NCI-H1417 treated with DMSO at 0.1 percent for 48 hours (cell line): ENCODE results near the gene CDCA4.

Source experiments
- DNase-seq: peaks from one replicate; lab custom pipeline; 2025; lab: John Stamatoyannopoulos, UW

Gene CDCA4

DNA sequence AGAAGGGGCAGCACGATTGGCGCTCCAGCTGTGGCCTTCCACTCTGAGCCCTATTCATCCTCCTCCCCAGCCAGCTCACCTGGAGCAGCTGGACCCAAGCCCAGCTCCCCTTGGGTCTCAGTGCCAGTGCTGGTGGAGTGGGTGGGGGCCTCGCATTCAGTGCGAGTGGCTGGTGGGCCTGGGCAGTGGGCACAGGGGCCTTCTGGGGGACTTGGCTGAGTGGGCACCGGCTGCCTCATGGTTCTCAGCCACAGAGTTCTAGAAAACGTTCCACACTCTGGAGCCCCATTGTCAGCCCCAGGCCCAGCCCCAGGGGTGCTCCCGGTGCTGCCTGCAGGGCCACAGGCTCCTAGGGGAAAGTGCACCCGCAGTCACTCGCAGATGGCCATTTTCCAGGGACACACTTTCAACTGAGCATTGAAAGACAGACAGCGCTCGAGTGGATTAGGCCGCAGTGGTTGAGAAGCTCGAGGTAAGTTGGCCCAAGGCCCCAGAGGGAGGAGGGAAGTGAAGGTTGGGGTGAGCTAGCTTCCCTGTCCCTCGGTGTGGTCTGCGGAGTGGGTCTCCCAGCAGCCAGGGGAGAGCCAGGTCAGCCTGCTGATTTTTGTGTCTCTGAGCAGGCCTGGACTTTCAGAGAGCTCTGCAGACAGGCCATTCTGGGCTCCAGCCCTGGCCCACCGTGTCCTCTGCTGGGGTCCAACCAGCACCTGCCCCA, 31.5 kb downstream of the CDCA4 start:
- DNase-seq: no peak

DNA sequence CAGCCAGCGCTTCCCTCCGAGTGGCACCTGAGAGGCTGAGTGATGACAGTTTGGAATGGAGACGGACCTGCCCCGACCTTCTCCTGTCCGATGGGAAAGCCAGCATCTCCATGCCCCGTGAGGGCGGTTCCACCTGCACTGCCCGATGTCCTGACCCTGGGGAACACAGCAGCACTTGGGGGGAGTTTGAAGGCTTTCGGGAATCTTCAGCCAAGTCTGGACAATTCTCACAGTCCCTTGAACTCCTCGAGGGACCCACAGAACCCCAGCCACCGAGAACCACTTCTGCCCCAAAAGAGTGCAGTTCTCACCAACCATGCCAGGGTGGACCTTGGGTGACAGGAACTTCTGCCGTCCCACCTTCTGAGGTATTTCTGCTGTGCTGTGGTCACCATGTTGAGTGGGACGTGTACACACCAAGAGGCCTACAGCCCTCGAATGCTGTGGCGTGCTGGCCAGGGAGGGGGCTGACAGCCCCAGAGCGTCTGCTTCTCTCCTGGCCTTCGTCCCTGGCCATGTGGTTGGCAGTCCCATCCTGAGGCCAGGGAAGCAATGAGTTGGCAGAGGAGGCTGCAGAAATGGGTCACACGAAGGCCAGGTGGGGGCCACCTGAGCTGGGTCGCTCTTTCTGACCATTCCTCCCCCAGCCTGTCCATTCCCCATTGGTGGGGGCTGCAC, 34.3 kb downstream of the CDCA4 start:
- no peak for DNase-seq

- DNase-seq: peak; percentile 20
These were observed 35.0 kb downstream of the CDCA4 start, which contains the start of gene CLBA1 for GRCh38 chr14:104985675-104986486. Gene CLBA1, plus strand, starts transcription at chr14:104985788. Its CDS starts 644 bp downstream, at chr14:104986432.

- DNase-seq: no peak
These were observed 36.6 kb downstream of the CDCA4 start for GRCh38 chr14:104984056-104984894.

- DNase-seq: no peak
These were observed 37.6 kb downstream of the CDCA4 start for GRCh38 chr14:104983231-104983721.

- DNase-seq: no peak
These were observed 38.2 kb downstream of the CDCA4 start for GRCh38 chr14:104982548-104983230.

DNA sequence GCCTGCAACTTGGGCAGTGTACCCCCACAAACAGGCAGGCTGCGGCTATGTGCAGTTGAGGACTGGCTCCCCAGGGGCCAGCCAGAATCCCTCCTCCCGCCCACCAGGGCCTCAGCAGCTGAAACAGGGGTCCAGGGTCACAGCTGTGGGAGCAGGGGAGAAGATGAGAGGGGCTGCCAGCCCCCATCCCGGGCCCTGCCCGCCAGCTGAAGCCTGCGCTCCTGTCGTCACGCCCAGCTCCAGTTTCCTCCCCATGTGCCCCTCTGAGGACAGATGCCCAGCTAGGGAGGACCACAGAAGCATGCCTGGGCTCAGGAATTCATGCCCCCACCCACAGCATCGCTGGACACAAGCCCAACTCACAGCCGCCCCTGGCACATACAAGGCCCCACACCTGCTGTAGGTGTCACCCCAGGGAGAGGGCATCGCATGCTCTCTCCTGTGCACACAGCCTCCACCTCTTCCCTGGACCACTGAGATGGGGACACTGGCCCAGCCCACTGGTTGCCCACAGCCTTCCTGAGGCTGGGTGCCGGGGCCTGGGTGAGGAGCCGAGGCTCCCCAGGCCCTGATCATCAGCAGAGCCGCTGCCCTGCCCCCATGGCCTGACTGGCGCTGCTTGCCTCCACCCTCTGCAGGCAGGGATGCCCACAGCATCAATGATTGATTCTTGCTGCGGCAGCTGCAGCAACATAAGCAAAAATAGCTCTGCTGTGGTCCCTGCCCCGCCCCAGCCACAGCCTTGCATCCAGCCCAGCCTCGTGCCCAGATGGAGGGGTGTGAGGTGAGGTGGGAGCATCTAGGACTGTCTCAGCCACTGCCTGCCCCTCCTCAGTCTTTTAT, 39.0 kb downstream of the CDCA4 start:
- no peak for DNase-seq

DNA sequence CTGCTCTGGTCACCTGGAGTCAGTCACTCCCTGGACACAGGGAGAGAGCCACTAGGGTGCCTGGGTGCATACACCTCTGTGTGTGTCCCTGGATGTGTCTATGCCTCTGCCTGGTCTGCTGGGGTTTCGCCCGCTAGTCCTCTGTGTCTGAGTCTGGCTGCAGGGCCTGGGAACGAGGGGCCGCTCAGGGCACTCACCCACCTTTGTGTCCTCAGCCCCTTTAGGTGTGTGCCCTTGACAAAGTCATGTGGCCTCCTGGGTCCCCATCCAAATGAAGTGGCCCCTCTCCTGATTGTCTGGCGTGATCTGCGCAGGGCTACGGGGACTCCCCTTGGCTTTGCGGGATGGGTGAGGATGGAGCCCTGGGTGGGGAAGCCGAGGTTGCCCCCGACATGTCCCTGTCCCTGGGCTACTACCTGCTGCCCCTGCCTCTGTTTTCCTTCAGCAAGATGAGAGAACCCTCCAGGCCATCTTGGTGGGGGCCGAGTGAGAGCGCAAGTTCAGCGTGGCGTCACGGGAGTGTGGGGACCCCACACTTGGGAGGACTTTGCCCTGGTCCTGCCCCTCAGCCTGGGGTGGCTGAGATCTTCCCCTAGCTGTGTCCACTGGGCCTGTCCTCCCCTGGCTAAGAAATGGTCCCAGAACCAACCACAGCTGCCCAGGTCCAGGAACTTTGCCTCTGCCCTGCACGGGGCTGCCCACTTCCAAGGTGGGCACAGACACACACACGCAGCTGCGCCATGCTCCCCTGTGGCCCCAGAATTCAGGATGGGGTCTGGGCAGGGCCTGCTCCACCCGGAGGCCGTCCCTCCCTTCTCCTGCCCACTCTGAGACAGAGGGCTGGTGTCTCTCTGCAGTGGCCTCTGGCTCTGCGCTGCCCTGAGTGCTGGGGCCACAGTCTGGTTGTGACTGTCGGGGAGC, 40.0 kb downstream of the CDCA4 start:
- no peak for DNase-seq

DNA sequence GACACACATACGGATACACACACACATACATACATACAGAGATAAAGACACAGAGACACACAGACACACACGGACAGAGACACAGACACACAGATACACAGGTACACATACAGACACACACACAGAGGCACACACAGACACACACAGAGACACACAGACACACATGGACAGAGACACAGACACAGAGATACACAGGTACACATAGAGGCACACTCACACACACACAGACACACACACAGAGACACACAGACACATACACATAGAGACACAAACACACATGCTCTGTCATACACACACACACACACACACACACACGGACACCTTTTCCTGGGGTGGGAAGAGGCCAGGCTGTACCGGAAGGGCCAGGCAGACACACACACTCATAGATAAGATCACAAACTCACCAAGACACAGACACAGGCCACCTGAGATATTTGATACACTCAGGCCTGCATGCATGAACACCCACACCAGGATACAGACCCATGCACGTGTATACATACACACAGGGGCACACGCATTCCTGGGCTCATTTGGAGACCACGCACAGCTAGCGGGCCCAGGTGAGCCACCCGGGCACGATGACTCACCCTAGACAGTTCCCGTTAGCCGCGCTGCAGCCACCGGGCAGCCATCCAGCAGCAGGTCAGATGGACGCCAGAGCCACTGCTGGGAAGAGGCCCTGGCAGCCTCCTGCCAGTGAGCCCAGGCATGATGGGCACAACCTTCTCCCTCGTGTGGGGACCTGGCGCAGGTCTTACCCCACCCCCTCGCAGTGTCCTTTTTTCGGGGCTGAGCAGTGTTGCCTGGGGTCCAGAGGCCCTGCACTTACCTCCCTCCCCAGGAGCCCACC, 40.9 kb downstream of the CDCA4 start:
- DNase-seq: no peak

DNA sequence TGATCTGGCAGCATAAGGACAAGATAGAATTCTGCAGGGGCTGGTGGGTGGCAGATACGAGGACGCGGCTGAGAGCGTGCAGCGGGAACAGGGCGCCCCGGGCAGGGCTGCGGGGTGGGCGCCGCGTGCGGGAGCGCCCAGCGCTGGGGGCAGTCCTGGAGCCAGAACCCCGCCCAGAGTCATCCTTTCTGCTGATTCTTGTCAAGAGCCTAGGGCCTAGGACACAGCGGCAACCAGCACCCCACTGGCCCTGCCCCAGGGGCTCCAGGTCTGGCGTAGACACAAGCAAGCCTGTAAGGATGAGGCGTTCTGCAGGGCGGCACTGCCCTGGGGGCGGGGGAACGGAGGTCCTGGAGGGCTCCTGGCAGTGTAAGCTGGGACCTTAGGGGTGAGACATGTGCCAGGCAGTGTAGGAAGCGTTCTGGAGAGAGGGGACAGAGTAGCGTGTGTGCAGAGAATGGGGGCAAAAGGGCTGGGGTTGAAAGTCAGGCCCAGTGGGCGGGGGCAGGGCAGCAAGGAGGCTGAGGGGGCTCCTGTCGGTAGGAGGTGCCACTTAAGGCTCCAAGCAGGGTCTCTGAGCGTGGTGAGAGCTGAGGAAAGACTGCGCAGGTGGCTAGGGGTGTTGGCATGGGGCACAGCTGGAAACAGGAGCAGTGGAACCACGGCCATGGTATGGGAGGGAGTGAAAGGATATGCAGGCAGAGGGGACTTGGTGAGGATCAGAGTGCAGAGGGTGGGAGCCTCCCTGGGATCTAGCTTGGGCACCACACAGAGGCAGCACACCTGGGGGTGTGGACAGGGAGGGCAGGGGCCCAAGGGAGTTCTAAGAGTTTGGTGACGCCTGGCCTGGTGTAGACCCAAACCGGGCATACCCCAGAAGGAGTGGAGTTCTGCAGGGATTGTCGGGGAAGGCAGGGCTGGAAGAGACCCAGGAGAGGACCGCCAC, 41.9 kb downstream of the CDCA4 start:
- no peak for DNase-seq

GRCh38 chr14:104977681-104978653, 42.9 kb downstream of the CDCA4 start, which contains the start of gene AHNAK2:
Gene AHNAK2, minus strand, starts transcription at chr14:104978374. Its CDS starts 137 bp downstream, at chr14:104978237.
- DNase-seq: no peak

GRCh38 chr14:104977008-104977680, 43.7 kb downstream of the CDCA4 start:
- DNase-seq: no peak

- DNase-seq: peak; percentile 33
These were observed 44.5 kb downstream of the CDCA4 start for GRCh38 chr14:104976198-104977007.
